B cell (primary cell): ENCODE measurements around the gene BCL3. TPM values are rescaled to one million over a fixed set of nuclear protein-coding genes. Genes with fewer than 3 reads are reported as not detected.

ENCODE experiments used
- ATAC-seq: fragments of 200-7000 bp; cut with Tn5 transposase; one replicate; pipeline ENCODE4 v1.10.0; 2021; ENCODE audit warnings: low read depth, mild to moderate bottlenecking, moderate number of reproducible peaks, moderate library complexity
- CTCF ChIA-PET: fragments of 350-600 bp; sonication (Branson Sonifier 250); formaldehyde crosslinking; loops from one replicate; lab custom pipeline; 2021; ENCODE audit warnings: antibody characterized with exemption, inconsistent platforms; lab: Charles Lee
- POLR2A ChIA-PET: fragments of 350-600 bp; sonication (Branson Sonifier 250); formaldehyde crosslinking; loops from one replicate; lab custom pipeline; 2021; ENCODE audit warnings: antibody characterized with exemption; lab: Charles Lee
- DNase-seq: peaks from one replicate; pipeline ENCODE4 v3.0.0; 2013
- H2AFZ ChIP-seq: 2 replicates; pipeline ENCODE4 v1.6.1; 2012; ENCODE audit warnings: mild to moderate bottlenecking, low read depth, low read length; ENCODE audit not compliant: insufficient read depth, poor library complexity, severe bottlenecking
- H3K27ac ChIP-seq, 2 donors: 1 replicate in 1 of 2; 2 replicates in 1 of 2; pipeline ENCODE4 v1.5.1; 2012 to 2013; ENCODE audit warnings: low read length in 2 of 2, mild to moderate bottlenecking in 2 of 2, moderate library complexity in 1 of 2
- H3K27me3 ChIP-seq, 4 experiments: fragments of 200-600 bp in 1 of 4; sonication (generic) in 1 of 4; replicated peaks in 1 of 4; 1 replicate in 2 of 4; 2 replicates in 2 of 4; pipeline versions ENCODE4 v1.6.1 to v1.7.0; 2013 to 2016; ENCODE audit warnings: low read length in 3 of 4, mild to moderate bottlenecking in 2 of 4, mixed read lengths in 1 of 4, moderate library complexity in 1 of 4; ENCODE audit not compliant: insufficient read depth in 4 of 4, control insufficient read depth in 3 of 4; ENCODE audit errors: control extremely low read depth in 1 of 4
- H3K36me3 ChIP-seq, 2 experiments: replicated peaks in 1 of 2; 1 replicate in 1 of 2; 2 replicates in 1 of 2; pipeline versions ENCODE4 v1.6.1 to v1.7.1; 2013; ENCODE audit warnings: low read length in 1 of 2; ENCODE audit not compliant: insufficient read depth in 2 of 2, control insufficient read depth in 1 of 2; ENCODE audit errors: control extremely low read depth in 1 of 2, extremely low read depth in 1 of 2
- H3K4me1 ChIP-seq, 2 donors: fragments of 200-600 bp in 1 of 2; sonication (generic) in 1 of 2; 1 replicate in 1 of 2; 2 replicates in 1 of 2; pipeline versions ENCODE4 v1.5.1 to v1.6.1; 2013 to 2017; ENCODE audit warnings: low read length in 2 of 2; ENCODE audit not compliant: control insufficient read depth in 2 of 2, insufficient read depth in 2 of 2
- H3K4me2 ChIP-seq: replicated peaks from 2 replicates; pipeline ENCODE3; 2012; ENCODE audit warnings: mild to moderate bottlenecking, low read depth, low read length; ENCODE audit not compliant: poor library complexity, severe bottlenecking
- H3K4me3 ChIP-seq, 5 experiments: fragments of 200-600 bp in 1 of 5; sonication (generic) in 1 of 5; 1 replicate in 3 of 5; 2 replicates in 2 of 5; pipeline versions ENCODE4 v1.5.1 to v1.7.0; 2011 to 2016; ENCODE audit warnings: low read length in 4 of 5, mild to moderate bottlenecking in 4 of 5, low read depth in 2 of 5, control low read depth in 1 of 5, moderate library complexity in 1 of 5; ENCODE audit not compliant: insufficient read depth in 1 of 5; ENCODE audit errors: control extremely low read depth in 1 of 5, extremely low read depth in 1 of 5
- H3K79me2 ChIP-seq: fragments of 200-600 bp; sonication (generic); one replicate; pipeline ENCODE4 v1.6.0; 2016; ENCODE audit warnings: low read length; ENCODE audit not compliant: control insufficient read depth, insufficient read depth
- H3K9ac ChIP-seq: fragments of 200-600 bp; sonication (generic); 2 replicates; pipeline ENCODE4 v1.6.1; 2017; ENCODE audit warnings: mild to moderate bottlenecking, low read length, moderate library complexity
- H3K9me3 ChIP-seq, 3 donors: one replicate each; pipeline versions ENCODE4 v1.6.1 to v1.7.1; 2013; ENCODE audit warnings: low read length in 2 of 3; ENCODE audit not compliant: control insufficient read depth in 2 of 3, insufficient read depth in 1 of 3; ENCODE audit errors: control extremely low read depth in 1 of 3
- H4K20me1 ChIP-seq: 2 replicates; pipeline ENCODE4 v1.6.0; 2012; ENCODE audit warnings: mild to moderate bottlenecking, low read length; ENCODE audit not compliant: insufficient read depth, control insufficient read depth, poor library complexity, severe bottlenecking
- H3K27ac Mint-ChIP-seq: one replicate; pipeline ENCODE4 v1.8.0; 2021; ENCODE audit warnings: mixed read lengths
- H3K27me3 Mint-ChIP-seq: one replicate; pipeline ENCODE4 v1.8.0; 2021; ENCODE audit warnings: mixed read lengths
- H3K4me1 Mint-ChIP-seq: one replicate; pipeline ENCODE4 v1.8.0; 2021; ENCODE audit warnings: mixed read lengths
- H3K4me3 Mint-ChIP-seq: one replicate; pipeline ENCODE4 v1.8.0; 2021; ENCODE audit warnings: mixed read lengths
- H3K9me3 Mint-ChIP-seq: one replicate; pipeline ENCODE4 v1.8.0; 2022; ENCODE audit warnings: mixed read lengths; ENCODE audit not compliant: insufficient read depth
- CTCF ChIP-seq: fragments of 200-600 bp; IDR thresholded peaks from one replicate; pipeline ENCODE4 v1.8.0; 2022; ENCODE audit warnings: antibody characterized with exemption, mild to moderate bottlenecking
- EZH2 ChIP-seq: IDR thresholded peaks from 2 replicates; pipeline ENCODE4 v1.6.1; 2012; ENCODE audit warnings: borderline replicate concordance, low read depth, mild to moderate bottlenecking, moderate library complexity, low read length; ENCODE audit not compliant: insufficient read depth, poor library complexity, severe bottlenecking
- WGBS: methylation state at CpG from one replicate; pipeline ENCODE4 v1.1.5; 2013; ENCODE audit warnings: missing lambda C conversion rate; ENCODE audit not compliant: insufficient coverage; 5-methylcytosine and 5-hydroxymethylcytosine counted together
- intact Hi-C: fragments of 100-400 bp; cut with micrococcal nuclease; formaldehyde crosslinking; loops from one replicate; pipeline ENCODE4 v1.10.0; 2022
- polyA plus RNA-seq: library from polyadenylated mRNA; depleted of rRNA; stranded (reverse); fragments of >200 nt; gene quantifications from 2 replicates; pipeline ENCODE4 v1.2.3, GENCODE V29; 2012
- total RNA-seq, 2 donors: library from RNA; stranded (reverse); fragments of 120-200 nt in 1 of 2; gene quantifications; 1 replicate in 1 of 2; 2 replicates in 1 of 2; pipeline versions ENCODE4 v1.2.3 to v1.2.4, GENCODE V29; 2013 to 2022

The BCL3 gene
- total and polyA plus RNA-seq, 2 donors (not counting 1 experiment from before 2014, with no cell fraction given) = 52.3 to 147 TPM

GRCh38 chr19:44702551-44703176 is 45.8 kb upstream of the BCL3 start:
- Histone ChIP-seq H3K79me2 (no peaks in the 10 kb centered on the region), H3K4me2 (no peak overlapping the region), H3K4me3 (no peak overlapping the region), H3K36me3 (no peaks in the 10 kb centered on the region), H3K9ac (no peak overlapping the region), H3K27me3 (peaks cover 0 to 6% (median 2%) of the 10 kb centered on the region in 4 experiments), H3K4me1 (no peaks in the 10 kb centered on the region), H2AFZ (no peak overlapping the region), H3K27ac (no peak overlapping the region), H3K9me3 (peaks cover 0 to 3% (median 0%) of the 10 kb centered on the region in 3 donors), H4K20me1 (no peaks in the 10 kb centered on the region)
- POLR2A ChIA-PET = no interaction called here
- Mint-ChIP-seq H3K9me3 (no peaks in the 10 kb centered on the region), H3K27ac (no peak overlapping the region), H3K4me1 (no peaks in the 10 kb centered on the region), H3K27me3 (peaks cover 24% of the 10 kb centered on the region), H3K4me3 (no peak overlapping the region)
- 90% methylated on average over 15 of the region's 17 CpGs for WGBS
- TF ChIP-seq CTCF = no peak
- no peak for TF ChIP-seq EZH2
- CTCF ChIA-PET = interaction anchor here (1.6 kb wide), 1 partner anchor 21 kb away, joined by 7 read pairs; no protein-coding TSS in a partner anchor
- DNase-seq (no peak), ATAC-seq (no peak)
- intact Hi-C loops = no loop called here

GRCh38 chr19:44703336-44704078 is 45.0 kb upstream of the BCL3 start:
- Histone ChIP-seq H3K9ac (no peak overlapping the region), H3K9me3 (peaks cover 0 to 3% (median 0%) of the 10 kb centered on the region in 3 donors), H4K20me1 (no peaks in the 10 kb centered on the region), H2AFZ (no peak overlapping the region), H3K79me2 (no peaks in the 10 kb centered on the region), H3K4me2 (no peak overlapping the region), H3K27me3 (peaks cover 0 to 7% (median 2%) of the 10 kb centered on the region in 4 experiments), H3K4me1 (no peaks in the 10 kb centered on the region), H3K27ac (no peak overlapping the region), H3K36me3 (no peaks in the 10 kb centered on the region), H3K4me3 (no peak overlapping the region)
- no peak for TF ChIP-seq EZH2
- no peak for TF ChIP-seq CTCF
- H3K4me3 Mint-ChIP-seq = no peak overlapping the region
- no peaks in the 10 kb centered on the region for H3K4me1 Mint-ChIP-seq
- no peak for DNase-seq
- ATAC-seq = no peak
- H3K27ac Mint-ChIP-seq = no peak overlapping the region
- ChIA-PET POLR2A (no interaction called here), CTCF (interaction anchor here (1.6 kb wide), 1 partner anchor 20 kb away, joined by 7 read pairs; no protein-coding TSS in a partner anchor)
- intact Hi-C loops = no loop called here
- H3K27me3 Mint-ChIP-seq = peaks cover 16% of the 10 kb centered on the region
- H3K9me3 Mint-ChIP-seq = no peaks in the 10 kb centered on the region
- 93% methylated on average over 27 of the region's 28 CpGs for WGBS
